GM18861 (cell line): Measurements from ENCODE around the gene ZNF511.
"Not testable (repeated sequence)": the region's sequence is repeated elsewhere in the genome, so short reads cannot be mapped to it uniquely, and the experiment has no call there.

ENCODE experiments used
- ATAC-seq: cut with Tn5 transposase; IDR thresholded peaks from one replicate; pipeline ENCODE4 v1.9.1; 2021; ENCODE audit not compliant: unreplicated experiment

Gene ZNF511, protein sequence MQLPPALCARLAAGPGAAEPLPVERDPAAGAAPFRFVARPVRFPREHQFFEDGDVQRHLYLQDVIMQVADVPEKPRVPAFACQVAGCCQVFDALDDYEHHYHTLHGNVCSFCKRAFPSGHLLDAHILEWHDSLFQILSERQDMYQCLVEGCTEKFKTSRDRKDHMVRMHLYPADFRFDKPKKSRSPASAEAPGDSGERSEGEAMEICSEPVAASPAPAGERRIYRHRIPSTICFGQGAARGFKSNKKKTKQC

DNA sequence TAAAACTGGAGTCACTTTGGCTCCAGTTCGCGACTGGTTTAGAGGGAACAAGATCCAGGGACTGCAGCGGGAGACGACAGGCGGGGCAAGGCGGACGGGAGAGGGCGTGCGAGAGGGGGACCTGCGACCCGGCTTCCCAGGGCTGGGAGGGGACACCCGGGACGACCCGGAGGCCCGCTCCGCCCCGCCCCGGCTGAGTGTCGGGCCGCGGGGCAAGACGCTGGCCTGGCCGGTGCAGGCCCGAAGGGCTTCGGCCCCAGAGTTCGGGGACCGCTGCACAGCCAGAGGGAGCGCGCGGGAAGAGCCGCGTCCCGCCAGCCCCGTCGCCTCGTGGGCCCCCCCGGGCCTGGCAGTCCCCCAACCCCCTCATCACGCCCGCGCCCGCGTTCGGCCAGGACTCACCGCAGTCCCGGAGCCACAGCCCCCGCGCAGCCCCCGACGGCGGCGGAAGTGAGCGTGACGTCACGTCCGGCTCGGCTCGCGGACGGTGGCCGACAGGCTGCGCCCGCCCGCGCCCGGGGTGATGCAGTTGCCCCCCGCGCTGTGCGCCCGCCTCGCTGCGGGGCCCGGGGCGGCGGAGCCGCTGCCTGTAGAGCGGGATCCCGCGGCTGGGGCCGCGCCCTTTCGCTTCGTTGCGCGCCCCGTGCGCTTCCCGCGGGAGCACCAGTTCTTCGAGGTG is at the start of gene ZNF511, which contains the start of gene TUBGCP2:
Gene ZNF511, plus strand, starts transcription at position 494 of the 679 bp plus-strand sequence. Its CDS starts 30 bp downstream, at position 524.
Gene TUBGCP2, minus strand, starts transcription at position 452 of the 679 bp plus-strand sequence. CDS start 5,931 bp downstream, outside the sequence.
- ATAC-seq = peak; percentile 68

DNA sequence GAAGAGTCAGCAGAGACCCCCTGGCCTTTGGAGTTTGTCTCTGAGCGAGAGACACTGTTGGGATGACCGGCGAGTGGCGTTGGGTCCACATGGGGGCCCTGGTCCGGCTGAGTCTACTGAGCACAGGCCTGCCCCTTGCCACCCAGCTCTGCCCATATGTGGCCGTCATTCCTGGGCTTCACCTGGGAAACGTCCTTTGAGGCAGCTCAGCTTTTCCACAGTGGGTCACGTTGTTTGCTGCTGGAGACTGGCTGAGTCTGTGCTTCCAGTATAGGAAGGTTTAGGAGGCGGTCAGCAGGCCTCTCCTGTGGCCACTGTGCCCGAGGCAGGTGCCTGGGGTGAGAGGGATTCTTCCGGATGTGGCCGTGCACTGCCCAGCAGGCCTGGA is 49.1 kb upstream of the ZNF511 start:
- no peak for ATAC-seq

DNA sequence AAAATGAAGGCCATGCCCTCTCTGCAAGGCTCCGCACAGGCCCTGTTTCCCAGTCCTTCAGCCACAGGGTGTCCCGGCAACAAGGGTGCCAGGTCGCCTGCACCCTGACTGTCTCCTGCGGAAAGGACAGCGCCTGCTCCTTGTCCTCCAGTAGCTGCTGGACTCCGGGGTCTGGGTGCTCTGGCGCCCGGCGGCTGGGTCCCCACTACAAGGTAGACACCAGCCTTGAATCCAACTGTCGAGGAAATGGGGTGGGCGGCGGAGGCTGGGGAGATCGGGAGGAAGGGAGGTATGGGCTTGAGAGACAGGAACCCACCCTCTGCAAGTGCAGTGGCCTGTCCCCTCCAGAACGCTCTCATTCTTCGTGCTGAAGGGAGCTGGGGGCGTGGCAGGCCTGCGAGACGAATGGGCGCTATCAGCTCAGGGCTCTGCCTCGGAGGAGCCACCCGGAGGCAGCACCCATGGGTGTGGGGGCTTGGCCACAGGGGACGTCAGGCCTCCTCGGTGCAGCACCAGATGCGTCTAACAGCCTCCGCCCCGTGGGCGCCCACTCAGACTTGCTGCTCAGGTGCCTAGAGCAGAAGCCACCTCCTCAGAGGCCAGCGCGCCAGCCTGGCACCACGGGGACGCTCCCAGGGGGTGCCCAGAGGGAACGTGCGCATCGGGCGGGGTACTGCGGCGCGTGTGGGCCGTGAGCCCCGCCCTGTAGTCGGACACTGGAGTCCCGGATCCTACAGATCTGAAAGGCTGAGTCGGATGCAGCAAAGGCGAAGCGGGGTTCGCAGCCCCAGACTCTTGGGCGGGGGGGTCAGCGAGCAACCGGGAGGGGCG is 47.6 kb upstream of the ZNF511 start:
- peak; percentile 49 for ATAC-seq

DNA sequence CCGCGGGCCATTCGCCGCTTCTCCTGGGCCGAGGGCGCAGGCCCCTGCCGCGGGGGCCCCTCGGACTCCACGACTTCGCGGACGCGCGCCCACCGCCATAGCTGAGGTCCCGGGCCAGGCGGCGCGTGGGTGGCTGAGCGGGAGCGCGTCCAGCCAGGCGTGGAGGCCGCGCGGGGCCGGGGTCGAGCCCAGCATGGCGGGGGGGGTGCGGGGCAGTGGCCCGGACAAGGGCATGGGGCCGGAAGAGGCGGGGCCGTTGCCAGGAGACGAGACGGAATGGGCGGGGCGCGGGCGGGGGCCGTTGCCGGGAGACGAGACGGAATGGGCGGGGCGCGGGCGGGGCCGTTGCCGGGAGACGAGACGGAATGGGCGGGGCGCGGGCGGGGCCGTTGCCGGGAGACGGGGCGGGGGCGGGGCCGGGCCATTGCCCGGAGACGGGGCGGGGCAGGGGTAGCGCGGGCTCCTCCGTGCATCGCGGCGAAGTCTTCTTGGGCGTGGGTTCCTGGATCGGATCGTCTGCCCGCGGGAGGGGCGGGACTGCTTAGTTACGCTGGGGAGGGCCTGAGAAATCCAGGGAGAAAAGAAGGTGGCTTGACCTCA is 46.9 kb upstream of the ZNF511 start:
- peak; percentile 14 for ATAC-seq

DNA sequence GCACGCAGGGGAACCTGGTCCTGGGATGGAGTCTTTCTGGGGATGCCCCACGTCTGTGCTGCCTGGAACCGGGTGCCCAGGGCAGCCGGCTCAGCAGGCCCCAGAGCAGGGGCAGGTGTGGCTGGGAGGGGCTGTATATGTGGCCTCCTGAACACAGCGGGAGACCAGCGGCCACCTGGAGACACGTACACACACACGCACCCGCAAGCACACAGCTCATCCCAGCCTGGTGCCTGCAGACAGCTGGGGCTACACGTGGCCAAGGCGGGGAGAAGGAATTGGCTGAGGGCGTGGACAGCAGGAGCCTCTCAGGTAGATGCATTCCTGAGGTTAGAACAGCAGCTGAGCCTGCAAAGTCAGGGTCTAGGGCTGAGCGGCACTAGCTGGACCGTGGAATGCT is 46.0 kb upstream of the ZNF511 start:
- ATAC-seq = no peak

DNA sequence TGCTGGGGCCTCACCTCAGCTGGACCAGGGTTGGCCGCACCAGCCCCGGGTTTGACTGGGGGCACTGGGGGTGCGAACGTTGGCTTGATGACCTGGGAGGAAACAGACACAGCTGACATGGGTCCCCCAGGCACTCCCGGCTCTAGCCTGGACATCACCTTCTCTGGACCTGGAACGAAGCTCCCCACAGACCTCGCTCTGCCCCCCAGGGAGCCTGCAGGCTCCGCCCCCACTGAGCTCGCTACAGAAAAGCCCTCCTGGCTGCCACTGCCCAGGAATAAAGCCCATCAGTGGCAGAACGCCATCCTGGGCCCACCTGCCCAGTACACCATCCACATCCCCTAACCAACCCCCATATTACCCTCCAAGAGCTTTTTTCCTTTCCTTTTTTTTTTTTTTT is 45.0 kb upstream of the ZNF511 start:
- ATAC-seq = no peak

DNA sequence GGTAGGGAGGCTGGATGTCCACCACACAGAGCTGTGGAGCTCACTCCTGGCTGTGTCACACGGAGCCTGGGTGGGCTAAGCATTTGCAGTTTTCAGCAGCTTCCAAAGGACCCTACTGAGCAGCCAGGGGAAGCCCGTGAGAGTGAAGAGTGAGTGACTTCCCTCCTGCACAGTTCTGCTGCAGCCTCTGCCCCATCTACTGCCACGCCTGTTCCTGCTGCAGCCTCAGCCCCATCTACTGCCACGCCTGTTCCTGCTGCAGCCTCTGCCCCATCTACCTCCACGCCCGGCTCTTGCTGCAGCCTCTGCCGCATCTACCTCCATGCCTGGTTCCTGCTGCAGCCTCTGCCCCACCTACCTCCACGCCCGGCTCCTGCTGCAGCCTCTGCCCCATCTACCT is 44.3 kb upstream of the ZNF511 start:
- no peak for ATAC-seq

DNA sequence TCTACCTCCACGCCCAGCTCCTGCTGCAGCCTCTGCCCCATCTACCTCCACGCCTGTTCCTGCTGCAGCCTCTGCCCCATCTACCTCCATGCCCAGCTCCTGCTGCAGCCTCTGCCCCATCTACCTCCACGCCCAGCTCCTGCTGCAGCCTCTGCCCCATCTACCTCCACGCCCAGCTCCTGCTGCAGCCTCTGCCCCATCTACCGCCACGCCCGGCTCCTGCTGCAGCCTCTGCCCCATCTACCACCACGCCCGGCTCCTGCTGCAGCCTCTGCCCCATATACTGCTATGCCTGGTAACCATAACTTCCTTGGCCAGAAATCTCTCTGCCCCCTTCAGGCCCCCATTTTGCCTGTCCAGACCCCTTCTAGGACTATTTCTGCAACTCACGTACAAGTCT is 43.7 kb upstream of the ZNF511 start:
- not testable (repeated sequence) for ATAC-seq

DNA sequence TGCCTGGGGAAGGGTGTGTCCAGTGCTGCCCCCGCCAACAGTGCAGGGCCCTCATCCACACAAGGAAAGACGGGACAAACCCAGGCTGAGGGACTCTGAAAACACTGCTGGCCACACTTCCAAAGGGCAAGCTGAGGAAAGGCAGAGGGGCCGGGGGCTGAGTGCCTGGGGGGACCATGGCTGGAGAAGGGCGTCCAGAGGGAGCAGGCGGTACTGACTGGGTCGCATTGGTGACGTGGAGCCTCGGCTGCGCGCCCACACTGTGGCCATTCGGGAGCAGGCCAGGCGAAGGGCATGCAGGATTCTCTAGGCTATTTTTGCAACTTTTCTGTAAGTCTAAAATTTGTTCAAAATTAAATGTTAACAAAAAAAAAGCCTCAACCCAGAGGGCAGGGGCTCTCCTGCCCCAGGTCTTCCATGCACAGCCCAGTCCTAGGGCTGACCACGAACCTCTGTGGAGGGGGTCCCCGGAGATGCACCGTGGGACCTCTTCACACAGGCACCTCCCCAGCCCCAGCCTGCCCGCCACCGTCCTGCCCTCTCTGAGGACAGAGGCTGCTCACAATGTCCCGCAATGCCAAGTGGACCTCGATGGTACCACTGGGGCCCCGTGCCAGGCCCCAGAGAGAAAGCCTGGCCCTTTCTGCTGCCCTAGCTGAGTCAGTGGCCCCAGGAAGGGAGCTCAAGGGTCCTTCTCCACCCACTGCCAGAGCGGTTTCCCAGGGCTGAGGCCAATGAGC is 42.5 kb upstream of the ZNF511 start:
- no peak for ATAC-seq

DNA sequence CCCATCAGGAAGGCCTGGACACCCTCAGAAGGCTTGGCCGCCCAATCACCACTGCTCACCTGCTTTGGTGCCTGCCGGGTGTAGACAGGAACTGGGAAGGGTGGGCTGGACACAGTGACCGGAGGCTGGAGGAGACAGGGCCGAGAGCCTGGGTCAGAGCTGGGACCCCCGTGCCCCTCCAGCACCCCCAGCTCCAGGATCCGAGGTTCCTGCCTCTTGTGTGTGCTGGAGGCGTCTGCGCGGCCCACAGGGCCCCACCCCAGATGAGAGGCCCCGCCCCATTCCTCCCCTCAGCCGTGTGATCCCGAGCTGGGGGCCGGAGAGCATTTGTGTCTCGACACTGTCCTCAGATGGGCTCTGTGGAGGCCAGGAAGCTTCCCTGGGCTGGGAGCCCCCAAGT is 41.4 kb upstream of the ZNF511 start:
- ATAC-seq = no peak

DNA sequence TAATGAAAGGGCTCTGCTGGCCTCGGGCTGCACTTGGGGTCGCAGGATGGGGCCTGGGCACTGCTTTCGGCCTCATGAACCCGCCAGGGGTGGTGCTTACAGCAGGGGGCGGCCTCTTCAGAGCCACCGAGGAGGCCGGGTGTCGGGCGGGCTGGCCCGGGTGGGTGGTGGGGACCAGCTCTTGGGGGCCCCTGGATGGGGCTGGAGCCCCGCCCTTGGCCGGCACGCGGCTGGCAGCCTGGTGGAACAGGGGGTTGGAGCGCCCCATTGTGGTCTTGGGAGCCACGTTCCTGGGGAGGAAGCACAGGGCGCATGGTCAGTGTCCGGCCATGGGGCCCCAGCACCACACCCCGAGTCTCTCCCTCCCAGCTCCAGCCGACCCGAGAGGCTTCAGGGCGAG is 40.9 kb upstream of the ZNF511 start:
- no peak for ATAC-seq

DNA sequence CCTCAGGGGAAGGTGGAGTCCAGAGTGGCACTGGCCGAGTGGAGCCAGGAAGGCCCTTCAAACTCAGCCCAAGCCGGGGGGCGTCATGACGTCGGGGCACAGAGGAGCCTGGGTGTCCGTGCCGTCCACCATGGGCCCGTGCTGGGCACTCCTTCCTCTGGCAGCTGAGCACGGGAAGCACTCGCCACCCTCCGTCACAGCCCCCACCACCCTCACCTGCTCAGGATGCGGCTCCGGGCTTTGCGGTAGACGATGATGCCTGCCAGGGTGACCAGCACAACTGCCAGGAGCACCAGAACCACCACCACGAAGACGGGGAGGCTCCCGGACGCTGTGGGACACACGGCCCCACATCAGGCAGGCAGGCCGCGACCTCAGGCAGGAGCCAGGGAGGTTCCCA is 40.2 kb upstream of the ZNF511 start:
- no peak for ATAC-seq

DNA sequence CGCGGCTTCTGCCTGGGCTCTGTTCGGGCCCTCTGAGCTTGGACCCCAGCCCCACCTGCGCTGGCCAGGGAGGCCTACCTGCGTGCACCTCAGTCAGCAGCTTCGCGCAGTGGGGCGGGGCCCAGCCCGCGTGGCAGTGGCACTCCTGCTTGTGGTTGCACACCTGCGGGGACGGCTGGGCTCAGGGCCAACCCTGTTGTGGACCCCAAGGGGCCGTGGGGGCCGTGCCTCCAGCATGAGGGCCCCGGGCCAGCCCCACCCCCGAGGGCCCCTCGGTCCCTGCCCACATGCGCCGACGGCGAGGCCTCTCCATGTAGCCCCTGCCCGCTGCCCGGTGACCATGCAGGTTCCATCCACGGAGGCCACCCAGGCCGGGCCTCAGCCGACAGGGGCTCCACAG is 39.3 kb upstream of the ZNF511 start:
- no peak for ATAC-seq

DNA sequence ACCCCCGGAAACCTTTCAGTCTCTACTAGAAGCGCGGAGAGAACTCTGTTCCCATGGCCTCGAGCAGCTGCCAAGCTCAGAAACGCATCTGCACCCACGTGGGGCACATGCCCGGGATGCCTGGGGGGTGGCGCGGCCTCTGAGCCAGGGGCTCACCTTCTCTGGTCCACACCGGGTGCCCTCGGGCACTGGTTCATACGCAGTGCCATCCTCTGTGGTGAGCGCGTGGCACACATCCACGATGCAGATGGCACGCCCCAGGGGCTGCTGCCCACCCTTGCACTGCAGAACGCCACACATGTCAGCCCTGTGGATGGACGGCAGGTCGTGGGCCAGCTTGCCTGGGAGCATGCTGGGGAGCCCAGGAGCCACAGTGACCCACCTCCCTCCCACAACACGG is 38.5 kb upstream of the ZNF511 start:
- ATAC-seq = no peak

DNA sequence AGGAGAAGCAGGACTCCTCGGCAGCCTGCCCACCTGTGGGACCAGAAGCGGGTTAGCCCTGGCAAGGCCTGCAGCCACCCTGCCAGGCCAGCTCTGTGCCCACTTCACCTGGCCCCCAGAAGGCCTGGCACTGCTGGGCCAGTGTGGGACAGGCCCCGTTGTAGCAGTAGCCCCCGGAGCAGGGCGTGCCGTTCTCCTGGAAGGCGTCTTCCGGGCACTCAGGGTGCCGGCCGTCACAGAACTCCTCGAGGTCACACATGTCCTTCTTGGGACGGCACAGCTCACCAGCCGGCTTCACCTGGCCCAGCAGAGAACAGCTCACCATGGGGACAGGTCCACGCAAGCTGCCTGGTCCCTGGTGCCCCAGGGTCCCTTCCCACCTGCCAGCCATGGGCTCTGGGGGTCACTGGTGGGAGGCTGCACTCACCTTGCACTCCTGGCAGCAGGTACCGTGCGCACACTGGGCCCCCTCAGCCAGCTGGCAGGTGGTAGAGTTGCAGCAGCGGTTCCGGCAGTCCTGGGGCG is 37.9 kb upstream of the ZNF511 start:
- no peak for ATAC-seq

DNA sequence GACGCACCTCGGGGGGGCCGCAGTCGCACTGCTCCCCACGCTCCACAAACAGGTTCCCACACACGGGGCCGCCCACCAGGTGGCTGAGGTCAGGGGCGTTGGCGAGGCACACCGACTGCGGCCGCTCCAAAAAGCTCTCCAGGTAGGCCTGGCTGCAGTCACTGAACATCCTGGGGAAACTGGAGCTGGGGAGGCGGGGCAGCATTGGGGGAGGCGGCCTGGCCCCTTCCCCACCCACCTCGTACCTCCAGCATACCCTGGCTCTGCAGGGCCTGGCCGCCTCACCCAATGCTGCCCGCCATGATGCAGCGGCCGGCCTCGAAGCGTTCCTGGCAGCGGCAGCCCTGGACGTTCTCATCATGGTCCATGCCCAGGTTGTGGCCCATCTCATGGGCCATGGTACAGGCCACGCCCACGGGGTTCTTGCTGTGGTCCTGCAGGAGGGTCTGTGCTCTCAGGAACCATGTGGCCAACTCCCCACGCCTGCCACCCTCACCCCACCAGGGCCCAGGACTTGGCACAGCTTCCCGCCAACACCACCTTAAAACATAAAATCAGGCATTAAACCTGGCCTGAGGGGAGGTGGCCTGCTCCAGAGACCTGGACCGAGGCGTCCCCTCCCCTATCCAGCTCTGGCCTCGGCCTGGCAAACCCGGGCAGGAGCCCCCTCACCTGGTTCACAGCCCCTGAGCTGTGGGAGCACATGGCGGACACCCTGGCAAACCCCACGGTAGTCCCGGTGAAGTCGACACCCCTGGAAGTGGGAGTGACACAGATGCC is 37.0 kb upstream of the ZNF511 start:
- no peak for ATAC-seq

DNA sequence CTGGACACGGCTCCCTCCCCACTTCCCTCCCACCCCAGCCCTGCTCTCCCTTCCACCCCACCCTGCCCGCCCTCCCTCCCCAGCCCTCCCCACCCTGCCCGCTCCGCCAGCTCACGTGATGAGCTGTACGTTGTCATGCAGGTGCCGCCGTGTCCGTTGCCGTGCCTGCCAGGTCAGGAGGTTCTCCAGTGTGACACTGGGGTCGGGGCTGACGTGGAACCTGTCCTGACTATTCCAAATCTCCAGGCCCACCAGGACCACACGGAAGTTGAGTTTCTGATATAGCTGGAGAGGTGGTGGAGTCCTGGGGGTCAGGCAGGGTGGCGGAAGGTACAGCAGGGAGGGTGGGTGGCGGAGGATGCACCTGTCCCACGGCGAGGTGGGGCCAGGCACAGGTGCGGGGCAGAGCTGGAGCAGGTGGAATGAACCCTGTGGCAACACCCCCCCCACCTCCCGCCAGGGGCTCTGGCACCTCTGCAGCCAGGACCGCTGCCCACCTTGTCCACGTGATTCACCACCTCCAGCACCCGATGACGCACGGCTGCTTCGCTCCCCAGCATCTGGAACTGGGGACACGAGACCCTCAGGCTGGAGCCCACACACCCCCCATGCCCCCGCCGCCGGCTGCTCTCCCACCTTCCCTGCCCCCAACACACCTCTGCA is 36.3 kb upstream of the ZNF511 start:
- no peak for ATAC-seq

DNA sequence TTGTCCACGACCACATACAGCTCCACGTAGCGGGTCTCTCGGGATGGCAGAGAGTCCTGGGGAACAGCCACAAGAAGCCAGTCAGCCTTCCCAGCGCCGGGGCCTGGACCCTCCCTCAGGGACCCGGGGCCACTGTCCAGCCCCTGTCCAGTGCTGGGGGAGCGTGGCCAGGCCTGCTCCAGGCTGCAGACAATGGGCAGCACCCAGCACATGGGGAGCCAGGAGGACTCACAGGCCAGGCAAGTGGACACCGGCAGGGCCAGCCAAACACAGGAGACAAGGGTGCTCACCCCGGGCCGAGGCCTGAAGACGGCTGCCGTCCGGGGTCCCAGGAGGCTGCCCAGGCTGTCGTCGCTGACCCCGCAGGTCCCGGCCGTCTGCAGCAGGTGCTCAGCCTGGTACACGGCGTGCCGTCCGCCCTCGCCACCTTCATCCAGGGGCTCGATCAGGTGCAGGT is 35.7 kb upstream of the ZNF511 start:
- no peak for ATAC-seq

DNA sequence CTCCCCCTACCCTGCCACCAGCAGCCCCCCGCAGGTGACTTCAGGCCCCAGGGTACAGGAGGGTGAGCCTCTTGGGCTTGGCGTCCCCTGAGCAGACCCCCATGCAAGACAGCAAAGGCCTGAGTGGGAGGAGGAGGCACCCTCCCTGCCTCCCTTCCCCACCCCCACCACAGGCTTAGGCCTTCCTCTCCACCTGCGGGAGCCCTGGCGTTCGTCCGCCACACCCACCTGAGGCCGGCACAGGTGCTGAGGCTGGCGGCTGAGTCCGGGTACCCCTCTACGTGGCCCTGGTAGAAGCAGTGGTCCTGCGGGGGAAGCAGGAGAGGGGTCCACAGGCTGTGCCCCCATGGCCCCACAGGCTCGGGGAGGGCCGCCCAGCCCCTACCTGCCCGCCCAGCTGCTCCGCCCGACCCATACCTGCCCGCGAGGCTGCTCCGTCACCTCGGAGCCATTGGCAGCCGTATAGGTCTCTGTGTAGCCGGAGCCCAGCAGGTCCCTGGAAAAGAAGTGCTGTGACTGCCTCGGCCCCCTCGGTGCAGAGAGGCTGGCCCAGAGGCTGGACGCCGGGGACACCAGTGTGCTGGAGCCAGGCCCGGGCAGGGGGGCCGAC is 35.1 kb upstream of the ZNF511 start:
- ATAC-seq = no peak
